HEK293 (cell line): Measurements from ENCODE around the gene EFCAB8.

ENCODE experiments used
- CTCF ChIP-seq: fragments of 450-650 bp; formaldehyde crosslinking; IDR thresholded peaks from 2 replicates; pipeline ENCODE4 v1.5.1; 2016; ENCODE audit warnings: missing biosample characterization, missing genetic modification characterization
- REST ChIP-seq: fragments of 450-650 bp; formaldehyde crosslinking; IDR thresholded peaks from 2 replicates; pipeline ENCODE4 v1.5.1; 2016; ENCODE audit warnings: missing biosample characterization, missing genetic modification characterization
- ZBTB21 ChIP-seq: fragments of 450-650 bp; formaldehyde crosslinking; IDR thresholded peaks from 2 replicates; pipeline ENCODE4 v1.5.1; 2017; ENCODE audit warnings: missing biosample characterization, missing genetic modification characterization
- ZNF121 ChIP-seq: fragments of 450-650 bp; formaldehyde crosslinking; IDR thresholded peaks from 2 replicates; pipeline ENCODE4 v1.5.1; 2016; ENCODE audit warnings: missing biosample characterization, missing genetic modification characterization
- ZNF239 ChIP-seq: fragments of 450-650 bp; formaldehyde crosslinking; IDR thresholded peaks from 2 replicates; pipeline ENCODE4 v1.5.1; 2016; ENCODE audit warnings: missing biosample characterization, missing genetic modification characterization
- ZNF274 ChIP-seq, 2 experiments: fragments of 200-500 bp in 1 of 2; fragments of 450-650 bp in 1 of 2; sonication (Bioruptor generic) in 1 of 2; formaldehyde crosslinking in 1 of 2; IDR thresholded peaks; 2 replicates each; pipeline versions ENCODE4 v1.5.1 to v1.6.1; 2014 to 2016; ENCODE audit warnings: borderline replicate concordance in 1 of 2, inconsistent platforms in 1 of 2, low read length in 1 of 2, missing biosample characterization in 1 of 2, missing genetic modification characterization in 1 of 2

- TF ChIP-seq ZNF121 (tag by site-specific recombination), result no peak
- TF ChIP-seq ZBTB21 (tag by site-specific recombination), result no peak
- no peak for TF ChIP-seq CTCF (tag by site-specific recombination)
- TF ChIP-seq REST, result no peak
- no peak for TF ChIP-seq ZNF239 (tag by site-specific recombination)
- no peak for TF ChIP-seq ZNF274 (IDR thresholded peaks at IDR 0.05; ENCODE audit: low read length)
- TF ChIP-seq ZNF274 (tag by site-specific recombination; IDR thresholded peaks at IDR 0.05; ENCODE audit: borderline replicate concordance), result no peak
Measured at GRCh38 chr20:32888636-32889035, 29.9 kb downstream of the EFCAB8 start.
